WTC11 (cell line): ENCODE results near the gene TBX10.

Source experiments
- FOXJ3 ChIP-seq: sonication (generic); formaldehyde crosslinking; IDR thresholded peaks from 2 replicates; pipeline ENCODE4 v1.9.0; 2021; ENCODE audit warnings: missing genetic modification reagents, mild to moderate bottlenecking, borderline replicate concordance
- FOXP1 ChIP-seq: sonication (generic); formaldehyde crosslinking; IDR thresholded peaks from 2 replicates; pipeline ENCODE4 v1.8.0; 2022; ENCODE audit warnings: missing genetic modification reagents, mild to moderate bottlenecking, moderate library complexity, borderline replicate concordance
- JUN ChIP-seq: sonication (generic); formaldehyde crosslinking; IDR thresholded peaks from 2 replicates; pipeline ENCODE4 v1.8.0; 2023; ENCODE audit warnings: mild to moderate bottlenecking, missing genetic modification reagents
- NR1H2 ChIP-seq: sonication (generic); formaldehyde crosslinking; IDR thresholded peaks from 2 replicates; pipeline ENCODE4 v1.9.0; 2021; ENCODE audit warnings: mild to moderate bottlenecking, moderate library complexity, missing genetic modification reagents
- NR2C2 ChIP-seq: sonication (generic); formaldehyde crosslinking; IDR thresholded peaks from 2 replicates; pipeline ENCODE4 v1.8.0; 2022; ENCODE audit warnings: mild to moderate bottlenecking, missing genetic modification reagents
- NR3C1 ChIP-seq: sonication (generic); formaldehyde crosslinking; conservative IDR thresholded peaks from 2 replicates; pipeline ENCODE4 v1.8.1; 2023; ENCODE audit warnings: low read depth, mild to moderate bottlenecking, missing genetic modification reagents
- OVOL2 ChIP-seq: fragments of 250-450 bp; sonication (Bioruptor Pico); IDR thresholded peaks from 2 replicates; pipeline ENCODE4 v1.9.0; 2021; ENCODE audit warnings: mild to moderate bottlenecking, borderline replicate concordance
- SP1 ChIP-seq: sonication (generic); formaldehyde crosslinking; conservative IDR thresholded peaks from 2 replicates; pipeline ENCODE4 v1.8.1; 2022; ENCODE audit warnings: missing genetic modification reagents
- ZNF121 ChIP-seq: sonication (generic); formaldehyde crosslinking; IDR thresholded peaks from 2 replicates; pipeline ENCODE4 v1.8.0; 2023; ENCODE audit warnings: missing genetic modification reagents
- TF ChIP-seq, protein P1 (sequence below): fragments of 200-600 bp; IDR thresholded peaks from 2 replicates; pipeline ENCODE4 v1.8.0; 2022; ENCODE audit warnings: antibody characterized with exemption
- TF ChIP-seq, protein P2 (sequence below): sonication (generic); formaldehyde crosslinking; IDR thresholded peaks from 2 replicates; pipeline ENCODE4 v1.8.1; 2023; ENCODE audit warnings: mild to moderate bottlenecking, missing genetic modification reagents, moderate library complexity
- TF ChIP-seq, protein P3 (sequence below): sonication (generic); formaldehyde crosslinking; conservative IDR thresholded peaks from 2 replicates; pipeline ENCODE4 v1.8.1; 2022; ENCODE audit warnings: mild to moderate bottlenecking, missing genetic modification reagents

DNA sequence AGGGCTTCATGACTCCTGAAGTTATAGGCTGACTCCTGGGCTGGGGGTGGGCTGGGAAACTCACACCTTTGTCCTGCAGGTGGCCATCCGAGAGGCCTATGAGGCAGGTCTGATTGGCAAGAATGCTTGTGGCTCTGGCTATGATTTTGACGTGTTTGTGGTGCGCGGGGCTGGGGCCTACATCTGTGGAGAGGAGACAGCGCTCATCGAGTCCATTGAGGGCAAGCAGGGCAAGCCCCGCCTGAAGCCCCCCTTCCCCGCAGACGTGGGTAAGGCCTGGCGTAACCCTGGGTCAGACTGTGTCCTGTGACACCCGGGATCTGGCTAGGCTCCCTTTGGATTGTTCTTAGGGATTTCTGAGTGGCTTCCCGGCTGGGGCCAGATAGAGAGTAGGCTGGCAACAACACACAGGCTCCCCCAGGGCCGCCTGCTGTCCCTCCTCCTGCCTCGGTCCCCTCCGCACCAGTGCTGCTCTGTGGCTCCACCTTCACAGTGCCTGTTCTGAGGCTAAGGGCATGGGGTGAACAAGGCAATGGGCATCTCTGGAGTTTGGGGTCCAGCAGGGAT, 29.2 kb downstream of the TBX10 start:
- TF ChIP-seq ZNF121 (CRISPR knock-in tag), result no peak
- TF ChIP-seq JUN (CRISPR knock-in tag), result no peak
- TF ChIP-seq, protein P1, sequence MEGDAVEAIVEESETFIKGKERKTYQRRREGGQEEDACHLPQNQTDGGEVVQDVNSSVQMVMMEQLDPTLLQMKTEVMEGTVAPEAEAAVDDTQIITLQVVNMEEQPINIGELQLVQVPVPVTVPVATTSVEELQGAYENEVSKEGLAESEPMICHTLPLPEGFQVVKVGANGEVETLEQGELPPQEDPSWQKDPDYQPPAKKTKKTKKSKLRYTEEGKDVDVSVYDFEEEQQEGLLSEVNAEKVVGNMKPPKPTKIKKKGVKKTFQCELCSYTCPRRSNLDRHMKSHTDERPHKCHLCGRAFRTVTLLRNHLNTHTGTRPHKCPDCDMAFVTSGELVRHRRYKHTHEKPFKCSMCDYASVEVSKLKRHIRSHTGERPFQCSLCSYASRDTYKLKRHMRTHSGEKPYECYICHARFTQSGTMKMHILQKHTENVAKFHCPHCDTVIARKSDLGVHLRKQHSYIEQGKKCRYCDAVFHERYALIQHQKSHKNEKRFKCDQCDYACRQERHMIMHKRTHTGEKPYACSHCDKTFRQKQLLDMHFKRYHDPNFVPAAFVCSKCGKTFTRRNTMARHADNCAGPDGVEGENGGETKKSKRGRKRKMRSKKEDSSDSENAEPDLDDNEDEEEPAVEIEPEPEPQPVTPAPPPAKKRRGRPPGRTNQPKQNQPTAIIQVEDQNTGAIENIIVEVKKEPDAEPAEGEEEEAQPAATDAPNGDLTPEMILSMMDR, result no peak
- no peak for TF ChIP-seq NR2C2
- no peak for TF ChIP-seq SP1 (CRISPR knock-in tag)
- no peak for TF ChIP-seq FOXP1 (CRISPR knock-in tag)
- no peak for TF ChIP-seq NR1H2
- TF ChIP-seq NR3C1 (CRISPR knock-in tag), result no peak
- TF ChIP-seq OVOL2 (CRISPR knock-in tag), result no peak
- no peak for TF ChIP-seq FOXJ3
- TF ChIP-seq, protein P2, sequence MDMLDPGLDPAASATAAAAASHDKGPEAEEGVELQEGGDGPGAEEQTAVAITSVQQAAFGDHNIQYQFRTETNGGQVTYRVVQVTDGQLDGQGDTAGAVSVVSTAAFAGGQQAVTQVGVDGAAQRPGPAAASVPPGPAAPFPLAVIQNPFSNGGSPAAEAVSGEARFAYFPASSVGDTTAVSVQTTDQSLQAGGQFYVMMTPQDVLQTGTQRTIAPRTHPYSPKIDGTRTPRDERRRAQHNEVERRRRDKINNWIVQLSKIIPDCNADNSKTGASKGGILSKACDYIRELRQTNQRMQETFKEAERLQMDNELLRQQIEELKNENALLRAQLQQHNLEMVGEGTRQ (CRISPR knock-in tag), result no peak
- TF ChIP-seq, protein P3, sequence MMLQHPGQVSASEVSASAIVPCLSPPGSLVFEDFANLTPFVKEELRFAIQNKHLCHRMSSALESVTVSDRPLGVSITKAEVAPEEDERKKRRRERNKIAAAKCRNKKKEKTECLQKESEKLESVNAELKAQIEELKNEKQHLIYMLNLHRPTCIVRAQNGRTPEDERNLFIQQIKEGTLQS, result no peak
